Endothelial cell of umbilical vein (primary cell): ENCODE data around the gene INO80B.

Experiments used
- EZH2 ChIP-seq: IDR thresholded peaks from 2 replicates; pipeline ENCODE4 v1.6.1; 2012; ENCODE audit warnings: borderline replicate concordance, low read depth, mild to moderate bottlenecking, moderate library complexity, low read length, inconsistent platforms; ENCODE audit not compliant: severe bottlenecking
- MYC ChIP-seq: IDR thresholded peaks from one replicate; pipeline ENCODE4 v1.6.1; 2011; ENCODE audit warnings: mild to moderate bottlenecking, low read depth, low read length

DNA sequence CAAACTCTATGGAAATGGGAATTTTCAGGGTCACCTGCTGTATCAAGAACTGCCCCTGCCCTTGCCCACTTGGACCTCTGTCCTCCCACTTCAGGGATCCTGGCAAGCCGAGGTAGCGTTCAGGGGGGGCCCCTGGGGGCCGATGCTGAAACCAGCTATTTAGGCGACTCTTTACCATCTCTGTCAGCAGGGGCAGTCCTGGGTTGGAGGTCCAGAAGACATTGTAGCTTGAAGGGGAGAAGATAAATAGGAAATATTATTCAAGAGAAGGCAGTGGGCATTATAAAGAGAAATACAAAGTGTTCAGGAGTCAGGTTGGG lies 7.9 kb downstream of the INO80B start:
- TF ChIP-seq EZH2 (no peak), MYC (no peak)
